Aorta (tissue), 5 donors: ENCODE measurements around the gene ISM2. TPM values are rescaled to one million over a fixed set of nuclear protein-coding genes. Genes with fewer than 3 reads are reported as not detected.

ENCODE experiments used
- ATAC-seq: fragments of 200-7000 bp; cut with Tn5 transposase; one replicate; pipeline ENCODE4 v1.9.1; 2022; ENCODE audit warnings: moderate library complexity; ENCODE audit not compliant: low FRiP score
- DNase-seq, 2 donors: peaks; one replicate each; pipeline ENCODE4 v3.0.0-alpha.2; 2020
- H3K27ac ChIP-seq, 2 donors: one replicate each; pipeline ENCODE4 v1.5.1; 2013; ENCODE audit warnings: low read length in 2 of 2, mild to moderate bottlenecking in 2 of 2, moderate library complexity in 2 of 2, control low read depth in 1 of 2, inconsistent platforms in 1 of 2, low read depth in 1 of 2
- H3K27me3 ChIP-seq, 2 donors: one replicate each; pipeline ENCODE4 v1.6.1; 2013; ENCODE audit warnings: control low read depth in 1 of 2, low read length in 1 of 2, mild to moderate bottlenecking in 1 of 2, moderate library complexity in 1 of 2; ENCODE audit not compliant: insufficient read depth in 2 of 2, control insufficient read depth in 1 of 2
- H3K36me3 ChIP-seq, 2 donors: one replicate each; pipeline ENCODE4 v1.6.1; 2013; ENCODE audit warnings: control low read depth in 1 of 2, low read length in 1 of 2, mild to moderate bottlenecking in 1 of 2; ENCODE audit not compliant: insufficient read depth in 2 of 2, control insufficient read depth in 1 of 2
- H3K4me1 ChIP-seq, 2 donors: one replicate each; pipeline ENCODE4 v1.6.1; 2013; ENCODE audit warnings: low read length in 2 of 2, control low read depth in 1 of 2, mild to moderate bottlenecking in 1 of 2, moderate library complexity in 1 of 2; ENCODE audit not compliant: insufficient read depth in 2 of 2, control insufficient read depth in 1 of 2
- H3K4me3 ChIP-seq, 2 donors: one replicate each; pipeline ENCODE4 v1.5.1; 2013; ENCODE audit warnings: low read length in 2 of 2, control low read depth in 1 of 2, mild to moderate bottlenecking in 1 of 2
- H3K9me3 ChIP-seq: one replicate; pipeline ENCODE4 v1.6.1; 2013; ENCODE audit warnings: mild to moderate bottlenecking, low read length; ENCODE audit not compliant: control insufficient read depth
- WGBS, 2 donors: extraction: QIAGEN DNeasy Blood & Tissue Kit; methylation state at CpG; one replicate each; pipeline ENCODE4 v1.1.7; 2013; 5-methylcytosine and 5-hydroxymethylcytosine counted together
- intact Hi-C, 2 donors: fragments of 100-400 bp; cut with DNase I; formaldehyde crosslinking; loops; one replicate each; pipeline versions ENCODE4 v1.14.2 to v1.15.0; 2022
- polyA plus RNA-seq, 2 donors: library from polyadenylated mRNA; stranded (reverse); fragments of 200-250 nt; gene quantifications; one replicate each; pipeline ENCODE4 v1.2.3, GENCODE V29; 2013
- total RNA-seq, 2 donors: library from RNA; stranded (reverse); fragmentation: NEBNext Ultra II Directional; extraction: Animal tissue kit (Norgen Biotek cat#: 25700); gene quantifications; one replicate each; pipeline ENCODE4 v1.2.1, GENCODE V29; 2021
- donor health status: healthy with polysubstance abuse.
- donor health status: Bipolar disorder and iron deficiency.
- donor health status: DM: no; HTN: no; CAD: no.
- donor health status: DM: no; HTN: no; CAD: no.
- donor health status: DM: yes; HTN: yes; CAD: no.

ISM2 gene
- total and polyA plus RNA-seq, 4 donors, result 0.39 TPM; not detected in 3

GRCh38 chr14:77478796-77479195 lies 19.8 kb downstream of the ISM2 start:
- Histone ChIP-seq H3K9me3 (no peaks in the 10 kb centered on the region), H3K36me3 (no peaks in the 10 kb centered on the region), H3K4me1 (no peaks in the 10 kb centered on the region), H3K27ac (no peak overlapping the region), H3K4me3 (no peak overlapping the region), H3K27me3 (no peaks in the 10 kb centered on the region)
- intact Hi-C loops, result no loop called here
- no peak for ATAC-seq
- WGBS, 2 donors, result 83 to 87% methylated on average over 1 of the region's 1 CpG
- no peak for DNase-seq

GRCh38 chr14:77478029-77478428 lies 20.6 kb downstream of the ISM2 start:
- intact Hi-C loops, result no loop called here
- 86 to 88% methylated on average over 4 to 5 of the region's 5 CpGs for WGBS, 2 donors
- no peak overlapping the region for H3K27ac ChIP-seq
- H3K4me1 ChIP-seq, result no peaks in the 10 kb centered on the region
- no peak overlapping the region for H3K4me3 ChIP-seq
- ATAC-seq (no peak), DNase-seq (no peak)
- no peaks in the 10 kb centered on the region for H3K27me3 ChIP-seq
- no peaks in the 10 kb centered on the region for H3K9me3 ChIP-seq
- H3K36me3 ChIP-seq, result no peaks in the 10 kb centered on the region

DNA sequence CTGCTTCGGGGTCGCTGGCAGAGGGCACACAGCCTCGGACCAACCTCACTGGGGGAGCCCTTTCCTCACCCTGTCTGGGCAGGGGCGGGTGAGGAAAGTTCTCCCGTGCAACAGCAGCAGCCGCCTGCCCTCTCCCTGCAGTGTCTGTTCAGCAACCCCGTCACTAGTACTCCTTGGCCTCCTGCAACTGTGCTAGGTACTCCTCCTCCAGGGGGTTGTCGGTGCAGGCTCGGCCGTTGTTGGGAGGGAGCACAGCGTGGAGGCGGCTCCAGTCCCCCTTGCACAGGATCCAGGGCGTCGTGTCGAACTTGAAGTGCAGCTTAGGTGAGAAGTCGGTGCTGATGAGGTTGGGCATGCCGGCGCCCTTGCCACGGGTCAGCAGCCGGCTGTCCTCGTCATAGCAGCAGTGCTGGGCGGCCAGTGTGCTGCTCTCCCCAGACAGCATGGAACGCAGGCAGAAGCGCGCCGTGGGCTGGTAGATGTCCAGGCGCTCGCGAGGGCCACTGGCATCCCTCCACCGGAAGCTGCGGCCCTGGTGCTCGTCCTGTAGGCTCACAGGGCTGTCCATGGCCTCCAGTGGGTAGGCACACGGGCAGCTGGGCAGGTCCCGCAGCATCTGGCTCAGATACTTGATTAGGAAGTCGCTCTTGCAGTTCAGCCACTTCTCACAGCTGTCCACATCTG lies 23.0 kb downstream of the ISM2 start:
- Histone ChIP-seq H3K4me3 (no peak overlapping the region), H3K4me1 (no peaks in the 10 kb centered on the region), H3K27me3 (no peaks in the 10 kb centered on the region), H3K9me3 (no peaks in the 10 kb centered on the region), H3K36me3 (no peaks in the 10 kb centered on the region), H3K27ac (no peak overlapping the region)
- DNase-seq, result no peak
- intact Hi-C loops, result no loop called here
- 87% methylated on average over 34 to 35 of the region's 35 CpGs for WGBS, 2 donors
- ATAC-seq, result peak; percentile 34

DNA sequence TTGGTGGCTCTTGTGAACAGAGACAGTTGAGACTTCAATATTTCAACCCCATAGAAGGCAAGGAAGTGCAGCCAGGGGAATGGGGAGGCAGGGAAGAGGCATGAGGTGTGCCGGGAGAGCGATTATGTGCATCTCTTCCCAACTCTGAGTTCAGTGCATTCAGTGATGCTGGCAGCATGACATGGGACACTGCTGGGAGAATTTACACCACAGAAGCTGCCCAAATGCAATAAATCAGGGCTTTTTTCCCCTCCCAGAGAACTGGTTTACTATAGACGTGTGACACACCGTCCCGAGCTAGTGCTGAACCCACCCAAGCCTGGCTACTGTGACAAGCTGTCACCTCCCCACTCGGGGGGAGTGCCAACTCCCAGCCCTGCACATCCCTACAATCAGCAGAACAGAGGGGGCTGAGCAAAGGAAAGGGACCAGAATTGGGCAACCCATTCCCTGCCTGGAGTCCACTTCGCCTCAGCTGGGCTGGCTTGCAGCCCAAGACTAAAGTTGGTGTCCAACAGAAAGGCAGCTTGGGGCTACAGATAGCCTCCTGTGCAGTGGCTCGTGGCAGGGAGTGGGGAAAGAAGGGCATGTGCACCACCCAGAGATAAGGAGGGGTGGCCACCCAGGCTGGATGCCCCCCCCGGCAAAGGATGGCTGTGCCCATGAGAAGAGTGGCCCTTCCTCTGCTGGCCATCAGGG lies 24.0 kb downstream of the ISM2 start:
- Histone ChIP-seq H3K36me3 (no peaks in the 10 kb centered on the region), H3K9me3 (no peaks in the 10 kb centered on the region), H3K27me3 (no peaks in the 10 kb centered on the region), H3K4me3 (no peak overlapping the region), H3K27ac (no peak overlapping the region), H3K4me1 (no peaks in the 10 kb centered on the region)
- WGBS, 2 donors, result 38 to 43% methylated on average over 8 to 9 of the region's 9 CpGs
- DNase-seq (no peak), ATAC-seq (peak; percentile 45)
- intact Hi-C loops, result no loop called here

DNA sequence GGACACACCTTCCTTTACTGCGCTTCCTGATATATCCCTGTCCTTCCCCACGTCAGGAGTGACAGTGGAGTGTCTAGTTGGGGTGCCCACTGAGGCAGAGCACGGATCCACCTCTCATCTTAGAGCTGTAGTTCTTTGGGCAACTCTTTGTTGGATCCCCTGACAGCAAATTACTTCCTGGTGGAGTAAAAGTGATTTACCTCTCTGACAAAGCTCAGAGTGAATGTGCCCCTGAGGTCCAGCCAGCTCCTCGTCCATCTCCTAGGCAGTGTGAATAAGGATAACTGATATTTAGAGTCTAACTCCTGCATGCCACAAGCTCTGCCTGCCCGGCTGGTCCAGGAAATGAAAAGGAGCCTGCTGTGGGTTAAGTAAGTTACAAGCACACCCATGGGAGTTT lies 24.7 kb downstream of the ISM2 start:
- H3K4me1 ChIP-seq, result no peaks in the 10 kb centered on the region
- no peaks in the 10 kb centered on the region for H3K27me3 ChIP-seq
- no peaks in the 10 kb centered on the region for H3K9me3 ChIP-seq
- intact Hi-C loops, result no loop called here
- no peak overlapping the region for H3K4me3 ChIP-seq
- H3K36me3 ChIP-seq, result peaks cover 0 to 3% of the 10 kb centered on the region in 2 donors
- WGBS, 2 donors, result 52 to 56% methylated on average over 5 of the region's 5 CpGs
- H3K27ac ChIP-seq, result no peak overlapping the region
- no peak for DNase-seq
- ATAC-seq, result no peak

DNA sequence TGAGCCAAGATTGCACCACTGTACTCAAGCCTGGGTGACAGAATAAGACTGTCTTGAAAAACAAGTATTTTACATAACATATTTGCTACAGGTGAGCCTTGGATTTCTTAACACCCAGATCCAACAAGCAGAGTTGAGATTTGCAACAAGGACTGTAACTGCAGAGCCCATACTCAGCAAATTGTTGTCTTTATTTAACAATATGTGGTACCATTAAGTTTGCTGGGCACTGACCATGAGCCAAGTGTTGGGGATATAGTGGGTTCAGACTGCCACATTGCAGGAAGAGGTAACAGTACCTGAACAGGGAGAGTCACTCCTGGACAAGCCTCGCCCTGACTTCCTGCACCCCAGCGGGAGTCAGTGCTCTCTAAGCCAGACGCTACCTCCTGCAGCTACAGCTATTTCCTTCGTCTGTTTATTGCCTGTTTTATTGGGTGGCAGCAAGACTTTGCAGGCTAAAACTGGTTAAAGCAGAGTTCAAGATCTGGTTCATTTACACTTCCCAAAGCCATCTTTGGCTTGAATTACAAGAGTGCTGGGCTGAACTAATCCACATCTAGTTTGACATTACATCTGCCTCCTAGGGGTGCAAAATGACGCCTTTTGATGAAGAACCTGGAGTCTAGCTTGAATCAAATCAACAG lies 28.3 kb downstream of the ISM2 start:
- Histone ChIP-seq H3K27me3 (no peaks in the 10 kb centered on the region), H3K27ac (no peak overlapping the region), H3K4me3 (no peak overlapping the region), H3K9me3 (no peaks in the 10 kb centered on the region), H3K4me1 (no peaks in the 10 kb centered on the region), H3K36me3 (peaks cover 7 to 12% of the 10 kb centered on the region in 2 donors)
- intact Hi-C loops, result no loop called here
- DNase-seq (no peak), ATAC-seq (no peak)
- WGBS, 2 donors, result 65 to 82% methylated on average over 5 of the region's 5 CpGs

GRCh38 chr14:77469539-77469938 lies 29.1 kb downstream of the ISM2 start:
- Histone ChIP-seq H3K4me3 (no peak overlapping the region), H3K27ac (no peak overlapping the region), H3K36me3 (peaks cover 9 to 12% of the 10 kb centered on the region in 2 donors), H3K27me3 (no peaks in the 10 kb centered on the region), H3K4me1 (no peaks in the 10 kb centered on the region), H3K9me3 (no peaks in the 10 kb centered on the region)
- intact Hi-C loops, result no loop called here
- ATAC-seq (no peak), DNase-seq (no peak)
- WGBS, 2 donors, result 91 to 97% methylated on average over 1 of the region's 1 CpG

DNA sequence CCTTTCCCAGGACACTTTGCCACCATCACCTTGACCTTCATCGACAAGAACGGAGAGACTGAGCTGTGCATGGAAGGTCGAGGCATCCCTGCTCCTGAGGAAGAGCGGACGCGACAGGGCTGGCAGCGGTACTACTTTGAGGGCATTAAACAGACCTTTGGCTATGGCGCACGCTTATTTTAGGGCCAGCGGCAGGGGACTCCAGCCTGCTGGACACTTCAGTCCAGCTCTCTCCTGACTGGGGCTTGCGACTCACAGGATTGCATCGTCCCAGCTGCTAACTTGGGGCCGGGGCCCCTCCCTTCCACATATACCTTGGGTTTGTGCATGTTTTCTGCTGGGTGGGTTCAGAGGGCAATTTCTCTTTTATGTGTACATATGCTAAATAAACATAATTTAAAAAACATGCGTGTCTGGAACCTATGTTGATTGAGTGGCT lies 29.5 kb downstream of the ISM2 start:
- no peaks in the 10 kb centered on the region for H3K27me3 ChIP-seq
- WGBS, 2 donors, result 85 to 90% methylated on average over 14 of the region's 14 CpGs
- H3K36me3 ChIP-seq, result peaks cover 9 to 12% of the 10 kb centered on the region in 2 donors
- DNase-seq (no peak), ATAC-seq (no peak)
- H3K4me1 ChIP-seq, result no peaks in the 10 kb centered on the region
- no peak overlapping the region for H3K27ac ChIP-seq
- H3K9me3 ChIP-seq, result no peaks in the 10 kb centered on the region
- H3K4me3 ChIP-seq, result no peak overlapping the region
- intact Hi-C loops, result no loop called here
